Measurements from ENCODE around the gene ADGRA3.

The ADGRA3 gene

DNA sequence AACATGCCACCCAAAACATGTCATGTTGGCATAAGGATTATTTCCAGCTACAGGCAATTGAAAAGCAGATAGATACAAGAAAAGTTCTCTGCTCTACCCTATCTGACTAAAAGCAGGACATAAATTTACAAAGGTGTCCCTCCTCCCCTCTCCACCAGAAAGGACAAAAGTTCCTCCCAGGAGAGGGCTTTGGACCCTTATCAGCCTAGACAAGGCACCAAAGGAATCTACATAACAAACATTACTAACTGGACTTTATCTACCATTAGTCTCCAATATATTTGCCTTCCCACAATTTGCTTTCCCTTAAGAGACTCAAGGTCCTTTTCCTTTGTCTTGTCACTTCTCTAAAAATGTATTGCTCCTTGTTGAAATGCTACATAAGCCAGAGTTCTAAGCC is 55.6 kb downstream of the ADGRA3 start:
- TF ChIP-seq, protein P1, sequence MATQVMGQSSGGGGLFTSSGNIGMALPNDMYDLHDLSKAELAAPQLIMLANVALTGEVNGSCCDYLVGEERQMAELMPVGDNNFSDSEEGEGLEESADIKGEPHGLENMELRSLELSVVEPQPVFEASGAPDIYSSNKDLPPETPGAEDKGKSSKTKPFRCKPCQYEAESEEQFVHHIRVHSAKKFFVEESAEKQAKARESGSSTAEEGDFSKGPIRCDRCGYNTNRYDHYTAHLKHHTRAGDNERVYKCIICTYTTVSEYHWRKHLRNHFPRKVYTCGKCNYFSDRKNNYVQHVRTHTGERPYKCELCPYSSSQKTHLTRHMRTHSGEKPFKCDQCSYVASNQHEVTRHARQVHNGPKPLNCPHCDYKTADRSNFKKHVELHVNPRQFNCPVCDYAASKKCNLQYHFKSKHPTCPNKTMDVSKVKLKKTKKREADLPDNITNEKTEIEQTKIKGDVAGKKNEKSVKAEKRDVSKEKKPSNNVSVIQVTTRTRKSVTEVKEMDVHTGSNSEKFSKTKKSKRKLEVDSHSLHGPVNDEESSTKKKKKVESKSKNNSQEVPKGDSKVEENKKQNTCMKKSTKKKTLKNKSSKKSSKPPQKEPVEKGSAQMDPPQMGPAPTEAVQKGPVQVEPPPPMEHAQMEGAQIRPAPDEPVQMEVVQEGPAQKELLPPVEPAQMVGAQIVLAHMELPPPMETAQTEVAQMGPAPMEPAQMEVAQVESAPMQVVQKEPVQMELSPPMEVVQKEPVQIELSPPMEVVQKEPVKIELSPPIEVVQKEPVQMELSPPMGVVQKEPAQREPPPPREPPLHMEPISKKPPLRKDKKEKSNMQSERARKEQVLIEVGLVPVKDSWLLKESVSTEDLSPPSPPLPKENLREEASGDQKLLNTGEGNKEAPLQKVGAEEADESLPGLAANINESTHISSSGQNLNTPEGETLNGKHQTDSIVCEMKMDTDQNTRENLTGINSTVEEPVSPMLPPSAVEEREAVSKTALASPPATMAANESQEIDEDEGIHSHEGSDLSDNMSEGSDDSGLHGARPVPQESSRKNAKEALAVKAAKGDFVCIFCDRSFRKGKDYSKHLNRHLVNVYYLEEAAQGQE (IDR thresholded peaks at IDR 0.05; ENCODE audit: low read depth), result no peak
- no peak for TF ChIP-seq TEAD4 (IDR thresholded peaks at IDR 0.05)
- TF ChIP-seq, protein P2, sequence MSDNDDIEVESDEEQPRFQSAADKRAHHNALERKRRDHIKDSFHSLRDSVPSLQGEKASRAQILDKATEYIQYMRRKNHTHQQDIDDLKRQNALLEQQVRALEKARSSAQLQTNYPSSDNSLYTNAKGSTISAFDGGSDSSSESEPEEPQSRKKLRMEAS (IDR thresholded peaks at IDR 0.05), result no peak
- TF ChIP-seq RAD21 (IDR thresholded peaks at IDR 0.05; ENCODE audit: low read depth), result no peak
- no peak for TF ChIP-seq EGR1 (IDR thresholded peaks at IDR 0.05)
- TF ChIP-seq, protein P3, sequence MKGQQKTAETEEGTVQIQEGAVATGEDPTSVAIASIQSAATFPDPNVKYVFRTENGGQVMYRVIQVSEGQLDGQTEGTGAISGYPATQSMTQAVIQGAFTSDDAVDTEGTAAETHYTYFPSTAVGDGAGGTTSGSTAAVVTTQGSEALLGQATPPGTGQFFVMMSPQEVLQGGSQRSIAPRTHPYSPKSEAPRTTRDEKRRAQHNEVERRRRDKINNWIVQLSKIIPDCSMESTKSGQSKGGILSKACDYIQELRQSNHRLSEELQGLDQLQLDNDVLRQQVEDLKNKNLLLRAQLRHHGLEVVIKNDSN (IDR thresholded peaks at IDR 0.05), result no peak
- no peak for TF ChIP-seq TCF12 (IDR thresholded peaks at IDR 0.05; ENCODE audit: low read depth)
- no peak for TF ChIP-seq FOXM1 (IDR thresholded peaks at IDR 0.05; ENCODE audit: borderline replicate concordance, low read depth)
- TF ChIP-seq YY1 (IDR thresholded peaks at IDR 0.05; ENCODE audit: low read depth), result no peak
- no peak for TF ChIP-seq TAF1 (IDR thresholded peaks at IDR 0.05; ENCODE audit: low read depth)
- TF ChIP-seq ZBTB7A (IDR thresholded peaks at IDR 0.05; ENCODE audit: low read depth), result no peak
- no peak for TF ChIP-seq CEBPB (IDR thresholded peaks at IDR 0.05)
- no peak for TF ChIP-seq CREB1 (IDR thresholded peaks at IDR 0.05; ENCODE audit: low read depth)
- TF ChIP-seq NFIC (IDR thresholded peaks at IDR 0.05), result no peak
- no peak for TF ChIP-seq EP300 (IDR thresholded peaks at IDR 0.05; ENCODE audit: borderline replicate concordance)

DNA sequence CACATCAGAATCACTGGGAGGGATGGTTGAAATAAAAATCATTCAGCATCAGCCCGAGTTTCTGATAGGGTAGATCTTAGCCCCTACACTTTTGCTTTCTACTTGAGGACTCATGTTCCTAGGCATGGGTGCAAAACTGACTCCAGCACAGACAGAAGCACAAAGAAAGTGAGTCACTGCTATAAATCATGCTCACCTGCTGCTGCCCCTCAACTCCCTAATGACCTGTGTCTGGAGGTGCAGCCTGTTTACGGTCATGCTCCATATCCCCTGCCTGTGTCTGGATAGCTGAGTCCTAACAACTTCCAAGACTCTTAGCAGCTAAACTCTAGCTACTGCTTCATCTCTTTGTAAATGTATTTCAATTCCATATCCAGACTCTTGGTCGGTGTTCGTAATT is 57.8 kb downstream of the ADGRA3 start:
- TF ChIP-seq TEAD4 (IDR thresholded peaks at IDR 0.05) (no peak), FOXM1 (IDR thresholded peaks at IDR 0.05; ENCODE audit: borderline replicate concordance, low read depth) (no peak), NFIC (IDR thresholded peaks at IDR 0.05) (peak; percentile 48), TCF12 (IDR thresholded peaks at IDR 0.05; ENCODE audit: low read depth) (peak; percentile 66)
- TF ChIP-seq, protein P2 (IDR thresholded peaks at IDR 0.05), result no peak
- TF ChIP-seq, protein P1 (IDR thresholded peaks at IDR 0.05; ENCODE audit: low read depth), result no peak

DNA sequence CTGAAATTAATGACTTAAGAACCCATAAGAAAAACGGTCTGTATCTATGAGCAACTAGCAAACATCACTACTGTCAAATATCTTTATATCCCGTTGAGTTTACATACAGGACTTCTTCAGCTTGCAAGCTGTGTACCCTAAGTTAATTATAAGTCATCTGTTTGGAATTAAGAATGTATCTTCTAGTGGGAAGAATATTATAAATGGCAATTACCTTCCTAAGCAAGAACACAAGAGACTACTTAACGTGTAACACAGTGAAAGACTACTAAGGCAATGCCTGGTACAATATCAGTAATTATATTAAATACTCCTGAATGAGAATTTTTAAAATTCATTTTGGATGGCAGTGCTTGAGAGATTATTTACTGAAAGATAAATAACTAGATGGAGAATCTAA is 58.5 kb downstream of the ADGRA3 start:
- TF ChIP-seq, protein P3 (IDR thresholded peaks at IDR 0.05), result no peak
- no peak for TF ChIP-seq TAF1 (IDR thresholded peaks at IDR 0.05; ENCODE audit: low read depth)
- TF ChIP-seq, protein P1 (IDR thresholded peaks at IDR 0.05; ENCODE audit: low read depth), result no peak
- TF ChIP-seq TCF12 (IDR thresholded peaks at IDR 0.05; ENCODE audit: low read depth), result no peak
- TF ChIP-seq NFIC (IDR thresholded peaks at IDR 0.05), result no peak
- no peak for TF ChIP-seq CEBPB (IDR thresholded peaks at IDR 0.05)
- no peak for TF ChIP-seq TEAD4 (IDR thresholded peaks at IDR 0.05)
- no peak for TF ChIP-seq CREB1 (IDR thresholded peaks at IDR 0.05; ENCODE audit: low read depth)
- no peak for TF ChIP-seq EP300 (IDR thresholded peaks at IDR 0.05; ENCODE audit: borderline replicate concordance)
- no peak for TF ChIP-seq EGR1 (IDR thresholded peaks at IDR 0.05)
- TF ChIP-seq, protein P2 (IDR thresholded peaks at IDR 0.05), result no peak
- TF ChIP-seq YY1 (IDR thresholded peaks at IDR 0.05; ENCODE audit: low read depth), result no peak
- no peak for TF ChIP-seq ZBTB7A (IDR thresholded peaks at IDR 0.05; ENCODE audit: low read depth)

DNA sequence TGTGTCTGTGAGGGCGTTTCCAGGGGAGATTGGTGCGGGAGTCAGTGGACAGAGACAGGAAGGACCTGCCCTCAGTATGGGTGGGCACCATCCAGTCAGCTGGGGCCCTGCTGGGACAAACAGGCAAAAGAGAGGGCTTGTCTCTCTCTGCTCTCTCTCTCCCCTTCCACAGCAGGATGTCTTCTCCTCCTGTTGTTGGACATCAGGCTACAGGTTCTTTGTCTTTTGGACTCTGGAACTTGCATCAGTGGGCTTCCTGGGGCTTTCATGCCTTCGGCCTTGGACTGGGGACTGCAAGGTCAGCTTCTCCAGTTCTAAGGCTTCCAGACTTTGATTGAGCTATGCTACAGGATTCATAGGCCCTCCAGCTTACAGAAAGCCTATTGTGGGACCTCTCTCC is 59.6 kb downstream of the ADGRA3 start:
- TF ChIP-seq TEAD4 (IDR thresholded peaks at IDR 0.05) (no peak), NFIC (IDR thresholded peaks at IDR 0.05) (no peak), YY1 (IDR thresholded peaks at IDR 0.05; ENCODE audit: low read depth) (no peak), FOXM1 (IDR thresholded peaks at IDR 0.05; ENCODE audit: borderline replicate concordance, low read depth) (no peak), CREB1 (IDR thresholded peaks at IDR 0.05; ENCODE audit: low read depth) (no peak), EGR1 (IDR thresholded peaks at IDR 0.05) (no peak), RAD21 (IDR thresholded peaks at IDR 0.05; ENCODE audit: low read depth) (no peak), CEBPB (IDR thresholded peaks at IDR 0.05) (no peak), EP300 (IDR thresholded peaks at IDR 0.05; ENCODE audit: borderline replicate concordance) (no peak), ZBTB7A (IDR thresholded peaks at IDR 0.05; ENCODE audit: low read depth) (no peak), TAF1 (IDR thresholded peaks at IDR 0.05; ENCODE audit: low read depth) (no peak), TCF12 (IDR thresholded peaks at IDR 0.05; ENCODE audit: low read depth) (no peak)
- TF ChIP-seq, protein P1 (IDR thresholded peaks at IDR 0.05; ENCODE audit: low read depth), result no peak
- TF ChIP-seq, protein P3 (IDR thresholded peaks at IDR 0.05), result no peak
- TF ChIP-seq, protein P2 (IDR thresholded peaks at IDR 0.05), result no peak

Measured in Ishikawa (cell line).